ENCODE results near the gene GRIFIN. TPM values are rescaled to one million over a fixed set of nuclear protein-coding genes. Genes with fewer than 3 reads are reported as not detected.

The GRIFIN gene
- total RNA-seq, 4 donors from 2014 or later, result not detected

- DNase-seq (ENCODE audit: low spot score), result no peak
- no peak for ATAC-seq (ENCODE audit: low FRiP score)
- TF ChIP-seq CTCF (IDR thresholded peaks at IDR 0.05), result no peak
Observed at GRCh38 chr7:2478399-2478785, 2.2 kb upstream of the GRIFIN start.

GRCh38 chr7:2477447-2478398 is 1.5 kb upstream of the GRIFIN start:
- TF ChIP-seq CTCF (IDR thresholded peaks at IDR 0.05), result peak in 1 of 3 donors; percentile 47
- ATAC-seq (ENCODE audit: low FRiP score), result peak; percentile 73

GRCh38 chr7:2476776-2477446 is 713 bp upstream of the GRIFIN start:
- no peak for TF ChIP-seq CTCF (IDR thresholded peaks at IDR 0.05)
- DNase-seq (ENCODE audit: low spot score), result no peak
- ATAC-seq (ENCODE audit: low FRiP score), result no peak

More at GRCh38 chr7:2477447-2478398, 1.5 kb upstream of the GRIFIN start:
- DNase-seq (ENCODE audit: low spot score), result no peak

- DNase-seq (ENCODE audit: low spot score) (no peak), ATAC-seq (ENCODE audit: low FRiP score) (no peak)
- TF ChIP-seq CTCF (IDR thresholded peaks at IDR 0.05), result no peak
Observed at GRCh38 chr7:2475678-2476015, 551 bp downstream of the GRIFIN start.

- no peak for DNase-seq (ENCODE audit: low spot score)
- no peak for ATAC-seq (ENCODE audit: low FRiP score)
- no peak for TF ChIP-seq CTCF (IDR thresholded peaks at IDR 0.05)
Observed at GRCh38 chr7:2474813-2475677, 1.2 kb downstream of the GRIFIN start.

GRCh38 chr7:2474224-2474623 is 2.0 kb downstream of the GRIFIN start:
- no peak for DNase-seq (ENCODE audit: low spot score)
- ATAC-seq (ENCODE audit: low FRiP score), result no peak
- TF ChIP-seq CTCF (IDR thresholded peaks at IDR 0.05), result no peak

All from omental fat pad (tissue), 4 donors.